K562 (cell line): Measurements from ENCODE around the gene PPDPF. TPM values are rescaled to one million over a fixed set of nuclear protein-coding genes. Genes with fewer than 3 reads are reported as not detected.

ENCODE experiments used
- ATAC-seq: fragments of 200-7000 bp; cut with Tn5 transposase; 3 replicates; pipeline ENCODE4 v1.9.1; 2020; ENCODE audit warnings: moderate library complexity
- BruUV-seq: library from RNA; stranded (reverse); fragments of 400-500 nt; replicated peaks from 2 replicates; lab custom pipeline; 2021; lab: Mats Ljungman, UMichigan
- CTCF ChIA-PET: fragments of 300-600 bp; formaldehyde crosslinking; extraction: SDS; loops from one replicate; lab custom pipeline; 2021; ENCODE audit warnings: low intra/inter-chr PET ratio; lab: Yijun Ruan, JAX
- POLR2A ChIA-PET: fragments of 300-600, 350-650 bp; sonication (Branson Sonifier 250); formaldehyde crosslinking; extraction: SDS; loops from one replicate; lab custom pipeline; 2021; ENCODE audit warnings: antibody characterized with exemption, inconsistent platforms; lab: Yijun Ruan, JAX
- DNase-seq, 4 experiments: peaks; one replicate each; pipeline versions ENCODE4 v3.0.0 to v3.0.0-alpha.2; 2011 to 2018; ENCODE audit warnings: low spot score in 3 of 4, mixed read lengths in 3 of 4; ENCODE audit errors: extremely low read depth in 1 of 4
- FAIRE-seq: peaks from 2 replicates; lab custom pipeline; 2011; peaks lifted over from hg19 to GRCh38; lab: Jason Lieb, UNC
- H2AFZ ChIP-seq: 2 replicates; pipeline ENCODE4 v1.6.0; 2011; ENCODE audit warnings: low read depth, low read length, control low read depth, inconsistent platforms
- H3K27ac ChIP-seq: fragments of 200-600 bp; 3 replicates; pipeline ENCODE4 v1.8.0; 2011; ENCODE audit warnings: low read depth, mild to moderate bottlenecking, control low read depth, inconsistent platforms, low read length, moderate library complexity, mixed read lengths; ENCODE audit errors: extremely low read depth
- H3K27me3 ChIP-seq, 2 experiments: fragments of 300-600 bp in 1 of 2; 2 replicates in 1 of 2; 3 replicates in 1 of 2; pipeline versions ENCODE4 v1.6.0 to v1.8.0; 2011; ENCODE audit warnings: inconsistent platforms in 2 of 2, low read length in 2 of 2, mild to moderate bottlenecking in 1 of 2, mixed read lengths in 1 of 2, moderate library complexity in 1 of 2; ENCODE audit not compliant: control insufficient read depth in 2 of 2, insufficient read depth in 2 of 2
- H3K36me3 ChIP-seq: fragments of 300-600 bp; 3 replicates; pipeline ENCODE4 v1.8.0; 2011; ENCODE audit warnings: mild to moderate bottlenecking, low read length, inconsistent platforms; ENCODE audit not compliant: control insufficient read depth, insufficient read depth
- H3K4me1 ChIP-seq, 2 experiments: fragments of 200-600 bp in 1 of 2; replicated peaks in 1 of 2; 2 replicates in 1 of 2; 3 replicates in 1 of 2; pipeline versions ENCODE4 v1.5.1 to v1.8.0; 2011; ENCODE audit warnings: inconsistent platforms in 2 of 2, low read length in 2 of 2, mild to moderate bottlenecking in 1 of 2, mixed read lengths in 1 of 2, moderate library complexity in 1 of 2; ENCODE audit not compliant: control insufficient read depth in 2 of 2, insufficient read depth in 2 of 2
- H3K4me2 ChIP-seq: 2 replicates; pipeline ENCODE4 v1.6.1; 2011; ENCODE audit warnings: low read length, control low read depth, inconsistent platforms, mixed read lengths; ENCODE audit not compliant: insufficient read depth
- H3K4me3 ChIP-seq: fragments of 200-600 bp; sonication (generic), shearing (Covaris generic); 2 replicates; pipeline ENCODE4 v1.5.1; 2016; ENCODE audit warnings: control low read depth, inconsistent platforms
- H3K79me2 ChIP-seq: fragments of 200-600 bp; 3 replicates; pipeline ENCODE4 v1.8.0; 2011; ENCODE audit warnings: low read length, inconsistent platforms; ENCODE audit not compliant: control insufficient read depth, insufficient read depth
- H3K9ac ChIP-seq, 2 experiments: 2 replicates each; pipeline versions ENCODE4 v1.6.0 to v1.6.1; 2011; ENCODE audit warnings: low read depth in 2 of 2, low read length in 2 of 2, control low read depth in 1 of 2, inconsistent platforms in 1 of 2, mild to moderate bottlenecking in 1 of 2, mixed read lengths in 1 of 2; ENCODE audit not compliant: insufficient read depth in 1 of 2
- H3K9me1 ChIP-seq: one replicate; pipeline ENCODE4 v1.6.0; 2011; ENCODE audit warnings: inconsistent platforms, mild to moderate bottlenecking, low read length, moderate library complexity; ENCODE audit not compliant: control insufficient read depth, insufficient read depth
- H3K9me3 ChIP-seq: replicated peaks from 2 replicates; pipeline ENCODE4 v1.5.1; 2011; ENCODE audit warnings: low read depth, low read length, inconsistent platforms; ENCODE audit not compliant: control insufficient read depth, insufficient read depth
- H4K20me1 ChIP-seq: replicated peaks from 2 replicates; pipeline ENCODE4 v1.6.1; 2011; ENCODE audit warnings: low read length, inconsistent platforms, mixed read lengths; ENCODE audit not compliant: control insufficient read depth, insufficient read depth
- FOXP1 ChIP-seq: sonication (generic); formaldehyde crosslinking; IDR thresholded peaks from 2 replicates; pipeline ENCODE4 v1.8.0; 2022; ENCODE audit warnings: mild to moderate bottlenecking, missing genetic modification reagents
- PRPF4 ChIP-seq: fragments of 200-400 bp; formaldehyde crosslinking; IDR thresholded peaks from one replicate; pipeline ENCODE4 v1.6.1; 2017; ENCODE audit warnings: low read length, low read depth, mild to moderate bottlenecking; ENCODE audit not compliant: insufficient read depth, poor library complexity, severe bottlenecking
- TFAP4 ChIP-seq: sonication (generic); formaldehyde crosslinking; IDR thresholded peaks from 2 replicates; pipeline ENCODE4 v1.8.0; 2022; ENCODE audit warnings: missing genetic modification reagents, mild to moderate bottlenecking, moderate library complexity, borderline replicate concordance
- TGIF2 ChIP-seq: sonication (generic); formaldehyde crosslinking; IDR thresholded peaks from 2 replicates; pipeline ENCODE4 v1.8.1; 2022; ENCODE audit warnings: mild to moderate bottlenecking, missing genetic modification reagents, moderate library complexity
- ZBTB12 ChIP-seq: fragments of 250-450 bp; sonication (Bioruptor Pico); IDR thresholded peaks from 2 replicates; pipeline ENCODE4 v1.4.0; 2020
- ZBTB33 ChIP-seq: sonication (generic); formaldehyde crosslinking; IDR thresholded peaks from 2 replicates; pipeline ENCODE4 v1.8.1; 2023; ENCODE audit warnings: mild to moderate bottlenecking, missing genetic modification reagents
- ZNF143 ChIP-seq: sonication (generic); formaldehyde crosslinking; IDR thresholded peaks from 2 replicates; pipeline ENCODE4 v1.9.0; 2022; ENCODE audit warnings: mild to moderate bottlenecking, missing genetic modification reagents
- ZNF263 ChIP-seq: sonication (generic); formaldehyde crosslinking; IDR thresholded peaks from 2 replicates; pipeline ENCODE4 v1.8.0; 2022; ENCODE audit warnings: mild to moderate bottlenecking, missing genetic modification reagents, borderline replicate concordance
- ZNF274 ChIP-seq: IDR thresholded peaks from 2 replicates; pipeline ENCODE4 v1.6.1; 2011; ENCODE audit warnings: low read depth, mild to moderate bottlenecking, low read length, moderate library complexity, borderline replicate concordance
- WGBS: fragments of 100-300 bp; shearing (Covaris generic); methylation state at CpG from one replicate; pipeline ENCODE4 v1.1.6; 2016; ENCODE audit warnings: low coverage, mixed read lengths; ENCODE audit not compliant: insufficient coverage; ENCODE audit errors: missing lambda C conversion rate; 5-methylcytosine and 5-hydroxymethylcytosine counted together
- in situ Hi-C: fragments of 300-500 bp; cut with MboI; formaldehyde crosslinking; loops from 4 replicates; pipeline ENCODE4 v1.15.0; 2018; ENCODE audit warnings: inconsistent platforms, mixed read lengths
- intact Hi-C: fragments of 100-400 bp; cut with micrococcal nuclease; formaldehyde crosslinking; loops from 2 replicates; pipeline ENCODE4 v1.14.2; 2022
- polyA plus RNA-seq, 8 experiments: library from polyadenylated mRNA; depleted of rRNA in 4 of 8; stranded (reverse) in 5 of 8; unstranded in 3 of 8; fragments of >200 nt; fragmentation: Nextera tagmentation in 2 of 8; fragmentation: Illumina TruSeq in 1 of 8; extraction: Ambion mirVana in 2 of 8; extraction: Trizol in 1 of 8; gene quantifications; 2 replicates each; pipeline versions ENCODE4 v1.2.1 to v1.2.3, GENCODE V29; 2011 to 2014; ENCODE audit warnings: inconsistent platforms in 1 of 8, missing spikeins in 1 of 8
- total RNA-seq, 7 experiments: library from RNA; depleted of rRNA in 6 of 7; stranded (reverse); fragments of >200 nt in 6 of 7; fragmentation: Illumina TruSeq in 2 of 7; extraction: Trizol in 2 of 7; gene quantifications; 2 replicates each; pipeline versions ENCODE4 v1.2.1 to v1.2.3, GENCODE V29; 2011 to 2021; ENCODE audit warnings: low replicate concordance in 1 of 7
- TF ChIP-seq, protein P1 (sequence below): fragments of 250-450 bp; sonication (Bioruptor Pico); IDR thresholded peaks from 2 replicates; pipeline ENCODE4 v1.9.0; 2021; ENCODE audit warnings: mild to moderate bottlenecking, inconsistent platforms

Gene PPDPF
- total and polyA plus RNA-seq, 9 of the 15 experiments (the other 6 are each of a cell fraction or from before 2014, with no cell fraction given): 0.77 to 233 (median 10.5) TPM

DNA sequence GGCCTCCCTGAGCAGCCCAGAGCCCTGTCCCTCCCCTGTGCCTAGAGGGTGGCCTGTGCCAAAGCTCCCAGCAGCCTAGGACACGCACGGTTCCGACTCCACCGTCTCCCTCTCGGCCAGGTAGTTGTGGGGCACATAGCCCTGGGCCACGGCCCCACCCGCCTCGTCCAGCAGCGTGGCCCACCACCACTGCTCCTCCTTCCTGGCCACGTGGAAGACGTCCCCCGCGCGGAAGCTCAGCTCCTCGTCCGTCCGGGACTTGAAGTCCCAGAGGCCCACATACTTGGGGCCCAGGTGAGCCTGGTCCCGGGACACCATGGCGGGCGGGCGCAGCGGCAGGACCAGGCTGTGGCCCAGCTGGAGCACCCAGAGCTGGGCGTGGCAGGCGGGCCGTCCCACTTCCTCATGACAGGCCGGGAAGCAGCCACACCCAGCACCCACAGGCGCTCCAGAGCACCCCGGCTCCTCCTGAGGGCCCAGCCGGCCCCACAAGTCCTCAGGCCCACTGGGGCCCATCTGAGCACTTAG lies 16.5 kb downstream of the PPDPF start, which contains the start of gene PTK6:
Gene PTK6 (minus strand): TSS at position 380 of the 528 bp plus-strand sequence. CDS start 62 bp downstream, at position 318.
- Histone ChIP-seq H3K36me3 (no peaks in the 10 kb centered on the region), H3K4me3 (no peak within 1 kb of the TSS), H4K20me1 (peaks cover 3% of the 10 kb centered on the region), H3K79me2 (no peaks in the 10 kb centered on the region), H2AFZ (peak within 1 kb of the TSS; percentile 92), H3K4me1 (peaks cover 6 to 90% of the 10 kb centered on the region in 2 experiments; a peak in 4 of 5 replicates), H3K27ac (no peak within 1 kb of the TSS), H3K9ac (peak within 1 kb of the TSS; percentile 28 to 86; a peak in 3 of 4 replicates), H3K9me1 (no peaks in the 10 kb centered on the region), H3K27me3 (peaks cover 0 to 26% of the 10 kb centered on the region in 2 experiments; a peak in 3 of 5 replicates), H3K9me3 (no peaks in the 10 kb centered on the region), H3K4me2 (peak within 1 kb of the TSS; percentile 53)
- ChIA-PET POLR2A (interaction anchor here (0.6 to 1.3 kb wide), 7 partner anchors 8 to 424 kb away, joined by 3 to 7 read pairs (median 3); no protein-coding TSS in a partner anchor), CTCF (interaction anchor here (0.7 to 3.4 kb wide), 4 partner anchors 170 to 499 kb away, joined by 3 to 25 read pairs (median 6); no protein-coding TSS in a partner anchor)
- DNase-seq: peak in 2 of 4 experiments; percentile 46 to 50
- 55% methylated on average over 18 of the region's 29 CpGs for WGBS
- FAIRE-seq: no peak
- ATAC-seq: no peak
- no TSS peak for BruUV-seq
- in situ Hi-C loops: no loop called here
- intact Hi-C loops: loop anchor here (5.0 to 10.0 kb wide), 3 partner anchors 118 to 500 kb away; partner anchors contain the start of genes ARFRP1, C20orf204, RTEL1 and STMN3
- TF ChIP-seq ZNF274 (no peak), ZBTB12 (no peak), ZNF263 (CRISPR knock-in tag) (peak; percentile 31; the same call in 1 of the 2 replicates), ZNF143 (no peak), ZBTB33 (CRISPR knock-in tag) (peak; percentile 78; the same call in 1 of the 2 replicates), PRPF4 (no peak), TFAP4 (CRISPR knock-in tag) (peak; percentile 16; the same call in 1 of the 2 replicates), FOXP1 (no peak), TGIF2 (CRISPR knock-in tag) (no peak)
- TF ChIP-seq, protein P1, sequence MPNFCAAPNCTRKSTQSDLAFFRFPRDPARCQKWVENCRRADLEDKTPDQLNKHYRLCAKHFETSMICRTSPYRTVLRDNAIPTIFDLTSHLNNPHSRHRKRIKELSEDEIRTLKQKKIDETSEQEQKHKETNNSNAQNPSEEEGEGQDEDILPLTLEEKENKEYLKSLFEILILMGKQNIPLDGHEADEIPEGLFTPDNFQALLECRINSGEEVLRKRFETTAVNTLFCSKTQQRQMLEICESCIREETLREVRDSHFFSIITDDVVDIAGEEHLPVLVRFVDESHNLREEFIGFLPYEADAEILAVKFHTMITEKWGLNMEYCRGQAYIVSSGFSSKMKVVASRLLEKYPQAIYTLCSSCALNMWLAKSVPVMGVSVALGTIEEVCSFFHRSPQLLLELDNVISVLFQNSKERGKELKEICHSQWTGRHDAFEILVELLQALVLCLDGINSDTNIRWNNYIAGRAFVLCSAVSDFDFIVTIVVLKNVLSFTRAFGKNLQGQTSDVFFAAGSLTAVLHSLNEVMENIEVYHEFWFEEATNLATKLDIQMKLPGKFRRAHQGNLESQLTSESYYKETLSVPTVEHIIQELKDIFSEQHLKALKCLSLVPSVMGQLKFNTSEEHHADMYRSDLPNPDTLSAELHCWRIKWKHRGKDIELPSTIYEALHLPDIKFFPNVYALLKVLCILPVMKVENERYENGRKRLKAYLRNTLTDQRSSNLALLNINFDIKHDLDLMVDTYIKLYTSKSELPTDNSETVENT (CRISPR knock-in tag): no peak
